ENCODE results near the gene DPF1.

GRCh38 chr19:38172001-38172400 is 52.0 kb downstream of the DPF1 start:
- TF ChIP-seq ARNTL (CRISPR knock-in tag; IDR thresholded peaks at IDR 0.05; ENCODE audit: borderline replicate concordance, low read depth) (no peak), PATZ1 (CRISPR knock-in tag; IDR thresholded peaks at IDR 0.05; ENCODE audit: borderline replicate concordance) (no peak), CREB5 (CRISPR knock-in tag; IDR thresholded peaks at IDR 0.05; ENCODE audit: low read depth) (no peak), POU6F1 (CRISPR knock-in tag; IDR thresholded peaks at IDR 0.05; ENCODE audit: borderline replicate concordance, low read depth) (no peak), TCF4 (CRISPR knock-in tag; IDR thresholded peaks at IDR 0.05; ENCODE audit: borderline replicate concordance) (no peak)
